Measurements from ENCODE around the gene TMEM62.

GRCh38 chr15:43133430-43134156 lies at the start of gene TMEM62:
- TF ChIP-seq CTCF (IDR thresholded peaks at IDR 0.05), result peak in 2 of 7 experiments; percentile 10 to 18
- peak; percentile 90 to 93 (median 91) for TF ChIP-seq POLR2A (IDR thresholded peaks at IDR 0.05)

All from body of pancreas (tissue), 4 donors.